Naive thymus-derived CD4-positive, alpha-beta T cell (primary cell): ENCODE results near the gene CORO1C. TPM values are rescaled to one million over a fixed set of nuclear protein-coding genes. Genes with fewer than 3 reads are reported as not detected.

Experiments
- ATAC-seq: fragments of 150-1000 bp; cut with Tn5 transposase; 2 replicates; pipeline ENCODE4 v1.10.0; 2021; ENCODE audit warnings: mild to moderate bottlenecking, moderate library complexity
- CTCF ChIA-PET: fragments of 350-600 bp; sonication (Branson Sonifier 250); formaldehyde crosslinking; loops from one replicate; lab custom pipeline; 2021; ENCODE audit warnings: antibody characterized with exemption; lab: Charles Lee
- POLR2A ChIA-PET: fragments of 350-600 bp; sonication (Branson Sonifier 250); formaldehyde crosslinking; loops from one replicate; lab custom pipeline; 2021; ENCODE audit warnings: antibody characterized with exemption, inconsistent platforms; lab: Charles Lee
- DNase-seq, 9 donors: peaks; one replicate each; pipeline versions ENCODE4 v3.0.0 to v3.0.0-alpha.2; 2020 to 2022; ENCODE audit warnings: mixed read lengths in 1 of 9
- H3K27ac ChIP-seq: one replicate; pipeline ENCODE4 v1.7.0; 2013; ENCODE audit warnings: mild to moderate bottlenecking, low read depth, low read length, moderate library complexity
- H3K27me3 ChIP-seq, 2 donors: one replicate each; pipeline ENCODE4 v1.7.0; 2013; ENCODE audit warnings: low read length in 2 of 2, mild to moderate bottlenecking in 2 of 2, moderate library complexity in 2 of 2; ENCODE audit not compliant: control insufficient read depth in 2 of 2, insufficient read depth in 2 of 2
- H3K36me3 ChIP-seq, 3 experiments: 1 replicate in 2 of 3; 2 replicates in 1 of 3; pipeline ENCODE4 v1.7.0; 2013; ENCODE audit warnings: low read length in 3 of 3, mild to moderate bottlenecking in 3 of 3, moderate library complexity in 1 of 3; ENCODE audit not compliant: insufficient read depth in 3 of 3, control insufficient read depth in 2 of 3
- H3K4me1 ChIP-seq, 2 donors: one replicate each; pipeline ENCODE4 v1.7.0; 2013; ENCODE audit warnings: low read length in 2 of 2, mild to moderate bottlenecking in 2 of 2, moderate library complexity in 1 of 2; ENCODE audit not compliant: control insufficient read depth in 2 of 2, insufficient read depth in 2 of 2
- H3K4me3 ChIP-seq: 2 replicates; pipeline ENCODE4 v1.7.0; 2013; ENCODE audit warnings: mild to moderate bottlenecking, low read length
- H3K9me3 ChIP-seq, 3 experiments: 1 replicate in 2 of 3; 2 replicates in 1 of 3; pipeline ENCODE4 v1.7.0; 2013; ENCODE audit warnings: low read length in 3 of 3; ENCODE audit not compliant: control insufficient read depth in 2 of 3
- H3K27ac Mint-ChIP-seq, 9 donors: one replicate each; pipeline ENCODE4 v1.8.0; 2020 to 2022; ENCODE audit warnings: mixed read lengths in 9 of 9, mild to moderate bottlenecking in 8 of 9, moderate library complexity in 5 of 9, inconsistent platforms in 2 of 9
- H3K27me3 Mint-ChIP-seq, 5 donors: one replicate each; pipeline ENCODE4 v1.8.0; 2021 to 2022; ENCODE audit warnings: mixed read lengths in 5 of 5, mild to moderate bottlenecking in 1 of 5
- H3K36me3 Mint-ChIP-seq, 5 donors: one replicate each; pipeline ENCODE4 v1.8.0; 2020 to 2022; ENCODE audit warnings: mixed read lengths in 5 of 5, mild to moderate bottlenecking in 3 of 5, inconsistent platforms in 1 of 5
- H3K4me1 Mint-ChIP-seq, 7 donors: one replicate each; pipeline ENCODE4 v1.8.0; 2020 to 2022; ENCODE audit warnings: mixed read lengths in 7 of 7, mild to moderate bottlenecking in 3 of 7, inconsistent platforms in 1 of 7
- H3K4me3 Mint-ChIP-seq, 10 donors: one replicate each; pipeline ENCODE4 v1.8.0; 2020 to 2022; ENCODE audit warnings: mild to moderate bottlenecking in 10 of 10, mixed read lengths in 10 of 10, moderate library complexity in 6 of 10, inconsistent platforms in 2 of 10
- H3K9me3 Mint-ChIP-seq, 11 donors: one replicate each; pipeline ENCODE4 v1.8.0; 2020 to 2022; ENCODE audit warnings: mixed read lengths in 11 of 11, mild to moderate bottlenecking in 4 of 11, inconsistent platforms in 1 of 11, moderate library complexity in 1 of 11
- intact Hi-C, 2 donors: fragments of 100-400 bp; cut with micrococcal nuclease; formaldehyde crosslinking; loops; one replicate each; pipeline ENCODE4 v1.15.1; 2023
- polyA plus RNA-seq, 2 donors: library from polyadenylated mRNA; unstranded; fragments of 300-500 nt; fragmentation: Illumina TruSeq; gene quantifications; one replicate each; pipeline ENCODE4 v1.2.3, GENCODE V29; 2021
- total RNA-seq, 6 experiments: library from RNA in 5 of 6; stranded (reverse) in 5 of 6; gene quantifications; 1 replicate in 5 of 6; 2 replicates in 1 of 6; pipeline ENCODE4 v1.2.3 and lab custom pipeline; 2021 to 2026

Gene CORO1C
- total and polyA plus RNA-seq, 7 experiments from 2014 or later = 2.5 to 71.8 (median 8.9) TPM

DNA sequence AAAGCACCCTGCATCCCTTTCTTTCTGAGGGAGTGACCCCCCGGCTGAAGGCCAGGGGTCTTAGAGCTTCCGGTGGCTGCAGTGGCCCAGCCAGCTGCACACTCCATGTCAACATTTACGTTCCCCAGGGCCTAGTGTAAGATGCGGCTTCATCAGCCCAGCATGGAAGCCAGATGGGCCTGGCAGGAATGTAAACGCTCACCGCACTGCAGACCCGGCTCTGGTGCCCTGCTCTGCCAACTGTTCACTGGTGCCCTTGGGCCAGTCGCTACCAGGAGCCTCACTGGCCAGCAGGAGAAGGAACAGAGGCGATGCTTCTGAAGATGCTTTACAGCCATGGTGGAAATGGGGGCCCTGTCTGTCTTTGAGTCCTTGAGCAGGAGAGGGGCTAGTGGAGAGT, 124.8 kb downstream of the CORO1C start:
- Mint-ChIP-seq H3K27me3 (peaks cover 0 to 7% (median 0%) of the 10 kb centered on the region in 5 donors), H3K36me3 (no peaks in the 10 kb centered on the region), H3K4me1 (peaks cover 0 to 3% (median 0%) of the 10 kb centered on the region in 7 donors), H3K27ac (no peak overlapping the region), H3K9me3 (peaks cover 0 to 8% (median 0%) of the 10 kb centered on the region in 11 donors), H3K4me3 (no peak overlapping the region)
- H3K36me3 ChIP-seq = no peaks in the 10 kb centered on the region
- H3K9me3 ChIP-seq = no peaks in the 10 kb centered on the region
- CTCF ChIA-PET = interaction anchor here (1.8 kb wide), 1 partner anchor 11 kb away, joined by 5 read pairs; no protein-coding TSS in a partner anchor
- H3K27me3 ChIP-seq = no peaks in the 10 kb centered on the region
- no peaks in the 10 kb centered on the region for H3K4me1 ChIP-seq
- intact Hi-C loops = no loop called here
- ATAC-seq (no peak), DNase-seq (no peak)
- no peak overlapping the region for H3K4me3 ChIP-seq
- H3K27ac ChIP-seq = no peak overlapping the region
- POLR2A ChIA-PET = interaction anchor here (0.6 to 0.9 kb wide), 2 partner anchors 9 to 35 kb away, joined by 3 read pairs; no protein-coding TSS in a partner anchor

DNA sequence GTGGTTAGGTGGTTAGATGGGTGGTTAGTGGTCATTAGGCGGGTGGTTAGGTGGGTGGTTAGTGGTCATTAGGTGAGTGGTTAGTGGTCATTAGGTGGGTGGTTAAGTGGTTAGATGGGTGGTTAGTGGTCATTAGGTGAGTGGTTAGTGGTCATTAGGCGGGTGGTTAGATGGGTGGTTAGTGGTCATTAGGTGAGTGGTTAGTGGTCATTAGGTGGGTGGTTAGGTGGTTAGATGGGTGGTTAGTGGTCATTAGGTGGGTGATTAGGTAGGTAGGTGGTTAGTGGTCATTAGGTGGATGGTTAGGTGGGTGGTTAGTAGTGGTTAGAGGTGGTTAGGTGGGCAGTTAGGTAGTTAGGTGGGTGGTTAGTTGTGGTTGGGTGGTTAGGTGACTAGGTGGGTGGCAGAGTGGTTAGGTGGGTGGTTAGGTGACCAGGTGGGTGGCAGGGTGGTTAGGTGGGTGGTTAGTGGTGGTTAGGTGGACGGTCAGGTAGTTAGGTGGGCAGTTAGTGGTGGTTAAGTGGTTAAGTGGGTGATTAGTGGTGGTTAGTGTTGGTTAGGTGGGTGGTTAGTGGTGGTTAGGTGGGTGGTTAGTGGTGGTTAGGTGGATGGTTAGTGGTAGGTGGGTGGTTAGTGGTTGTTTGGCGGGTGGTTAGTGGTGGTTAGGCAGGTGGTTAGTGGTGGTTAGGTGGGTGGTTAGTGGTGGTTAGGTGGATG, 125.5 kb downstream of the CORO1C start:
- Mint-ChIP-seq H3K4me1 (peaks cover 0 to 3% (median 0%) of the 10 kb centered on the region in 7 donors), H3K36me3 (no peaks in the 10 kb centered on the region), H3K27ac (peak overlapping the region in 1 of 9 donors; percentile 76), H3K9me3 (peaks cover 0 to 8% (median 0%) of the 10 kb centered on the region in 11 donors), H3K27me3 (peaks cover 0 to 7% (median 0%) of the 10 kb centered on the region in 5 donors), H3K4me3 (peak overlapping the region in 1 of 10 donors; percentile 29)
- Histone ChIP-seq H3K27me3 (no peaks in the 10 kb centered on the region), H3K4me3 (no peak overlapping the region), H3K27ac (no peak overlapping the region), H3K9me3 (no peaks in the 10 kb centered on the region), H3K36me3 (no peaks in the 10 kb centered on the region), H3K4me1 (no peaks in the 10 kb centered on the region)
- DNase-seq (no peak), ATAC-seq (no peak)
- intact Hi-C loops = no loop called here
- ChIA-PET CTCF (interaction anchor here (1.8 kb wide), 1 partner anchor 12 kb away, joined by 5 read pairs; no protein-coding TSS in a partner anchor), POLR2A (interaction anchor here (0.6 kb wide), 1 partner anchor 36 kb away, joined by 3 read pairs; no protein-coding TSS in a partner anchor)

DNA sequence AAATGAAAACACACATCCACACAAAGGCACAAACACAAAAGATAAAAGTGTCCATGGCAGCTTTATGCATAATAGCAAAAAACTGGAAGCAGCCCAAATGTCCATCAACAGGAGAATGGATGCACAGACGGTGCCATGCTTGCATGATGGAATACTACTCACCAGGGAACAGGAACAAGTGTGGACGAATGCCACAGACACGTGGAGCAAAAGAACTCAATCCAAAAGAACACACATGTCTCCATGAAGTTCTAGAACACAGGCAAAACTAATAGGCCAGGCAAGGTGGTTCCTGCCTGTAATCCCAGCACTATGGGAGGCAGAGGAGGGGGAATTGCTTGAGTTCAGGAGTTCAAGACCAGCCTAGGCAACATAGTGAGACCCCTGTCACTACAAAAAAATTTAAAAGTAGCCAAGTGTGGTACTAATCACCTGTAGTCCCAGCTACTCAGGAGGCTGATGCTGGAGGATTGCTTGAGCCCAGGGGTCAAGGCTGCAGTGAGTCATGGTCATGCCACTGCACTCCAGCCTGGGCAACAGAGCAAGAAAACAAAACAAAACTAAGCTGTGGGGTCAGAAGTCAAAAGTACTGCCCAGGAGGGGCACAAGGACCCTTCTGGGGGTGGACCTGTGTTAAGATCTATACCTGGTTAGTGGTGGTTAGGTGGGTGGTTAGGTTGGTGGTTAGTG, 126.2 kb downstream of the CORO1C start:
- Histone ChIP-seq H3K36me3 (no peaks in the 10 kb centered on the region), H3K4me1 (no peaks in the 10 kb centered on the region), H3K4me3 (no peak overlapping the region), H3K27me3 (no peaks in the 10 kb centered on the region), H3K9me3 (no peaks in the 10 kb centered on the region), H3K27ac (no peak overlapping the region)
- peaks cover 0 to 3% (median 0%) of the 10 kb centered on the region in 7 donors for H3K4me1 Mint-ChIP-seq
- peak overlapping the region in 1 of 10 donors; percentile 29 for H3K4me3 Mint-ChIP-seq
- ChIA-PET CTCF (no interaction called here), POLR2A (no interaction called here)
- ATAC-seq (no peak), DNase-seq (no peak)
- H3K9me3 Mint-ChIP-seq = peaks cover 0 to 8% (median 0%) of the 10 kb centered on the region in 11 donors
- peaks cover 0 to 7% (median 0%) of the 10 kb centered on the region in 5 donors for H3K27me3 Mint-ChIP-seq
- no peaks in the 10 kb centered on the region for H3K36me3 Mint-ChIP-seq
- peak overlapping the region in 1 of 9 donors; percentile 76 for H3K27ac Mint-ChIP-seq
- intact Hi-C loops = no loop called here

DNA sequence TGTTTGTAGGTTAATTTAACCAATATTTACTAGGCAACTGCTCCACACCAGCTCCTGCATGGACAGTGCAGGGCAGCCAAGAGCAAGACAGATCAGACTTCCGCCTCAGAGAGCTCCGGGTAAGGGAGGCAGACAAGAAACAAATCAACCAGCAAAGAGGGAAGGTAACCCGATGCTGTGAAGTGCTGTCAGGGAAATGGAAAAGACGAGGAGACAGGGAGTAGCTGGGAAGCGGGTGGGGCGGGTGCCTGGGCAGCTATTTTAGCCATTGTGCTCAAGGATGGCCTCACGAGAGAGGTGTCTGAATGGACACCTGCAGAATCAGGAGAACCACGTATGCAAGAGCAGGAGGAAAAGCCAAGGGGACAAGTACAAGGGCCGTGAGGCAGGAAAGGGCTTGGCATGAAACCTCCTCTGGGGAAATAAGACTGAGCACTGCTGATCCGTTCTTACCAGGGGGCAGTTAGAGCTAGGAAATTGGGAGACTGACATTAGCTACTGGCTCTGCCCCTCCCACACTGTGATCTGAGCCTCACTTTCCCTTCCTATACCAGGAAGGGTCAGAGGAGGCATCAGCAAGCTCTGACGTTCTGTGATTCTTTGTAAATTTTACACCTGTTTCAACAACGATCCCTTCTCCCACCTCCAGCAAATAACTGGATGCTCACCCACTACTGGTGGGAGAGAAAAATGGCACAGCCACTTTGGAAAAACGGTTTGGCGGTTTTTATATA, 126.9 kb downstream of the CORO1C start:
- no peak overlapping the region for H3K27ac ChIP-seq
- ChIA-PET POLR2A (no interaction called here), CTCF (interaction anchor here (1.0 kb wide), 1 partner anchor 14 kb away, joined by 3 read pairs; no protein-coding TSS in a partner anchor)
- H3K9me3 ChIP-seq = no peaks in the 10 kb centered on the region
- H3K4me1 Mint-ChIP-seq = peaks cover 0 to 3% (median 0%) of the 10 kb centered on the region in 7 donors
- H3K36me3 ChIP-seq = no peaks in the 10 kb centered on the region
- H3K9me3 Mint-ChIP-seq = peaks cover 0 to 8% (median 0%) of the 10 kb centered on the region in 11 donors
- peak overlapping the region in 2 of 9 donors; percentile 7 to 60 for H3K27ac Mint-ChIP-seq
- no peak overlapping the region for H3K4me3 ChIP-seq
- H3K4me3 Mint-ChIP-seq = no peak overlapping the region
- no peaks in the 10 kb centered on the region for H3K36me3 Mint-ChIP-seq
- no peaks in the 10 kb centered on the region for H3K27me3 ChIP-seq
- DNase-seq = no peak
- intact Hi-C loops = no loop called here
- no peak for ATAC-seq
- H3K4me1 ChIP-seq = no peaks in the 10 kb centered on the region
- H3K27me3 Mint-ChIP-seq = peaks cover 0 to 7% (median 0%) of the 10 kb centered on the region in 5 donors

DNA sequence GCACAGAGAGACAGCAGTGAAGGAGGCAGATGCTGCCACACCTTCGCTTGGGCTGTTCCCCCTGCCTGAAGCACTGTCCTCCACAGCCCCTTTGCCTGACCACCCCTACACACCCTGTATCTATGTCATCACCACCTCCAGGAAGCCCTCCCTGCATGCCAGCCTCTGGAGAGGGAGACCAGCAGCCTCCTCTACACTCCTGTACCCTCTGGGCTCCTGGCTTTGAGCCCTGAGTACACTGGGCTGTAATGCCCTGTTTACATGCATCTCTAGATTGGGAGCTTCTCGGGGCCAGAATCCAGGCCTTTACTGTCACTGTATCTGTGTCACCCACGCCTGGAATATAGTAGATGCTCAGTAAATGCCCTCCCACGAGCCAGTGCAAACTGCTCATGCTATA, 127.6 kb downstream of the CORO1C start:
- H3K27me3 ChIP-seq = no peaks in the 10 kb centered on the region
- ChIA-PET POLR2A (no interaction called here), CTCF (interaction anchor here (1.0 kb wide), 1 partner anchor 15 kb away, joined by 3 read pairs; no protein-coding TSS in a partner anchor)
- no peaks in the 10 kb centered on the region for H3K36me3 ChIP-seq
- H3K4me3 Mint-ChIP-seq = no peak overlapping the region
- peaks cover 0 to 8% (median 0%) of the 10 kb centered on the region in 11 donors for H3K9me3 Mint-ChIP-seq
- intact Hi-C loops = no loop called here
- H3K4me1 ChIP-seq = no peaks in the 10 kb centered on the region
- peaks cover 0 to 7% (median 0%) of the 10 kb centered on the region in 5 donors for H3K27me3 Mint-ChIP-seq
- DNase-seq (no peak), ATAC-seq (no peak)
- H3K4me1 Mint-ChIP-seq = peaks cover 0 to 3% (median 0%) of the 10 kb centered on the region in 7 donors
- H3K36me3 Mint-ChIP-seq = no peaks in the 10 kb centered on the region
- H3K4me3 ChIP-seq = no peak overlapping the region
- no peak overlapping the region for H3K27ac ChIP-seq
- no peaks in the 10 kb centered on the region for H3K9me3 ChIP-seq
- peak overlapping the region in 3 of 9 donors; percentile 7 to 60 (median 18) for H3K27ac Mint-ChIP-seq
